GM12874 (cell line): ENCODE data around the gene HCN3.

Experiments used
- TF ChIP-seq, protein P1 (sequence below): IDR thresholded peaks from 2 replicates; pipeline ENCODE4 v1.5.1; 2011; ENCODE audit warnings: low read depth, mild to moderate bottlenecking, control low read depth, low read length, moderate library complexity; ENCODE audit not compliant: insufficient read depth

The HCN3 gene

DNA sequence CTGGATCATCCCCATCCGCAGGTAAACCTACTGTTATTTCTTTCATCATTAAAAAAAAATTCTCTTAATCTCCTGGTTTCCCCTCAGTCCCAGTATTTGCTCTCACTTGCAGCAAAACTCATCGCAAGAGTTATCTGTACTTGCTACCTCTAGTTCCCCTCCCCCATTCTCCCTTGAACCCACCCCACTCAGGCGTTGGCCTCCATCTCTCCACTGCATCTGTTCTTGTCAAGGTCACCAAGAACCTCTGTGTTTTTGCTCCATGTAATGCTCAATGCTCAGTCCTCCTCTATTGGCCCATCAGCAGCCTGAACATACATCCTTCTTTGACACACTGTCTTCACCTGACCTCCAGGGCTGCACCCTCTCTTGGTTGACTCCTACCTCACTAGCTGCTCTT is 19.4 kb downstream of the HCN3 start:
- TF ChIP-seq, protein P1, sequence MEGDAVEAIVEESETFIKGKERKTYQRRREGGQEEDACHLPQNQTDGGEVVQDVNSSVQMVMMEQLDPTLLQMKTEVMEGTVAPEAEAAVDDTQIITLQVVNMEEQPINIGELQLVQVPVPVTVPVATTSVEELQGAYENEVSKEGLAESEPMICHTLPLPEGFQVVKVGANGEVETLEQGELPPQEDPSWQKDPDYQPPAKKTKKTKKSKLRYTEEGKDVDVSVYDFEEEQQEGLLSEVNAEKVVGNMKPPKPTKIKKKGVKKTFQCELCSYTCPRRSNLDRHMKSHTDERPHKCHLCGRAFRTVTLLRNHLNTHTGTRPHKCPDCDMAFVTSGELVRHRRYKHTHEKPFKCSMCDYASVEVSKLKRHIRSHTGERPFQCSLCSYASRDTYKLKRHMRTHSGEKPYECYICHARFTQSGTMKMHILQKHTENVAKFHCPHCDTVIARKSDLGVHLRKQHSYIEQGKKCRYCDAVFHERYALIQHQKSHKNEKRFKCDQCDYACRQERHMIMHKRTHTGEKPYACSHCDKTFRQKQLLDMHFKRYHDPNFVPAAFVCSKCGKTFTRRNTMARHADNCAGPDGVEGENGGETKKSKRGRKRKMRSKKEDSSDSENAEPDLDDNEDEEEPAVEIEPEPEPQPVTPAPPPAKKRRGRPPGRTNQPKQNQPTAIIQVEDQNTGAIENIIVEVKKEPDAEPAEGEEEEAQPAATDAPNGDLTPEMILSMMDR, result no peak

DNA sequence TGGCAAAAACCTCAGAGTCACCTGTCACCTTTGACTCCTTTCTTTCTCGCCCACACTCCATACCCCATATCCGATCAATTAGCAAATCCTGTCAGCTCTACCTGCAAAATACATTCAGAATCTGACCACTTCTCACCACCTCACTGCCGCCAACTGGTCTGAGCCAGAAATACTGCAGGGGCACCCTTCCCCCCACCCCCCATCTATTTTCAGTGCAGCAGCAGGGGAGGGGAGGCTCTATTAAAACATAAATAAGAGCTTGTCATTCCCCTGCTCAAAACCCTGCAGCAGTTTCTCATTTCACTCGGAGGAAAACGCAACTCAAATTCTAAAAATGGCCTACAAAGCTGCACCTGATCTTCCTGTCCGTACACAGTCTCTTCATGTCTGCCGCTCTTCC is 20.1 kb downstream of the HCN3 start:
- TF ChIP-seq, protein P1, result no peak

DNA sequence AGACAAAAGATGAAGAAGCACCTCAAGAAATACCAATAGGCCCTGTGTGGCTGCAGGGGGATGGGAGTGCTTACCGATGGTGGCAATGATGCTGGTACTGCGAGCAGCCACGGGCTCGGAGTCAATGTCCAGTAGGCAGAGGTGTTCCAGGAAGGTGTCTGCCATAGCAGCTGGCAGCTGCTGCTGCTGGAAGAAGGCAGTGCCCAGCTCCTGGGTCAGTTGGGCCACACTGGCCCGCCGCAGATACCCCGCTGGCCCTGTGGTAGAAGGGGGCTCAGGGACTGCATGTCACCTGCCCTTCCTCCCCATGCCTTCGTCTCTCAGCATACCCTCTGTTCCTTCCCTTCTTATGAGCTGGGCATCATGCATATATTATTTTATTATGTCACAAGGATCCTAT is 22.8 kb downstream of the HCN3 start:
- TF ChIP-seq, protein P1, result no peak

DNA sequence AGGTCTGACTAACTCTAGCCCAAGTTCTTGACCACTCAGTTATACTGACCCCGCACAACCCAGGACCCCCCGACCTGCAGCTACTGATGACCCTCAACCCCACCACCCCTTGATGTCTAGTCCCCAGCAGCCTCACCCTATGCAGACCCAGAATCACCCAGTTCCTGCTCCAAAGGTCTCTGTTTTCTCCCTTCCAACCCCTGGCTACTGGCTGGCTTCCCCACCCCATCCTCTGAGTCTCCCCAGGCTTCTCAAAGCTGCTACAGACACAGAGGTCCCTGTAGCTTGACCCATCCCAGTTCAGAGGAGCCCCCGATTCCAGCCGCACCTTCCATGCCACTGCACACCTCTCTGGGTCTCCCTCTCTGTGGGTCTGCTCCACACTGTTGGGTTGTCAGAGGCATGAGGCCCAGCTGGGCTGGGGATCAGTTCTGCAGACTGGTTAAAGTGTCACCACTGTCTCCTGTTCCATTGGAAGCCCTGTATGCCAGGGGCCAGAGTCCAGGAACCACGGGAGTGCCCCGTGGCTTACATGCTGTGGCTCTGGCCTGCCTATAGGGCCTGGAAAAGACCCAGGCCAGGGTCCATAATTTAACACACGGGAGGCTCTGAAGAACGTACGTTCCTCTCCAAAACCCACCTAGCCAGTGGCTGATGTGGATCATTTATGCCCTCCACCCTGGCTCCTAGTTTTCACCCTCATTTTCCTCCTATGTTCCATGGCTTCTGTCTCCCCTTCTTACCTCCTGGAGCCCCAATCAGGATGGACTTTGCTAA is 23.5 kb downstream of the HCN3 start:
- TF ChIP-seq, protein P1, result no peak

DNA sequence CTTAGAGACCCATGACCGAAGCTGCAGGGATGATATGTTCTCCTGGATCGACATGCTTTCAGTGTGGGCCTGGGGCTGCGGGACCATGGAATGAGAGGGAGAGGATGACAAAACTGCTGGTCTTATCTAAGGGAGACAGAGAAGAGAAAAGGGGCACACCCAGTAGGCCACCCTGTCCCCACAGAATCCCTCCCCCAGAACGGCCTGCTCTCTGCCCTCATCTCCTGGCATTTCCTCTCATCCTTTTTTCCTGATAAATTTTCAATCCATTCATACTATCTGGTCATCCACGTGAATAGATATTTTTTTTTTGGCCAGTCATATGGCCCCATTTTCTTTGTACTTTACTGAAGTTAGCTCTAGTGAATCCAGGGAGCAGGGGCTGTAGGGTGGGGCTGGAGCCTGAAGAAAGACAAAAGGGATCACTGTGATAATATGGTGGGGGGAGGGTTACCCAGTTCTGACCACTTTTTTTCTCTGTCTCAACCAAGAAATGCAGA is 24.1 kb downstream of the HCN3 start, which contains the start of gene PKLR:
PKLR (minus strand) TSS at position 97 of the 500 bp plus-strand sequence; CDS start at position 54, 43 bp downstream.
- TF ChIP-seq, protein P1, result no peak

DNA sequence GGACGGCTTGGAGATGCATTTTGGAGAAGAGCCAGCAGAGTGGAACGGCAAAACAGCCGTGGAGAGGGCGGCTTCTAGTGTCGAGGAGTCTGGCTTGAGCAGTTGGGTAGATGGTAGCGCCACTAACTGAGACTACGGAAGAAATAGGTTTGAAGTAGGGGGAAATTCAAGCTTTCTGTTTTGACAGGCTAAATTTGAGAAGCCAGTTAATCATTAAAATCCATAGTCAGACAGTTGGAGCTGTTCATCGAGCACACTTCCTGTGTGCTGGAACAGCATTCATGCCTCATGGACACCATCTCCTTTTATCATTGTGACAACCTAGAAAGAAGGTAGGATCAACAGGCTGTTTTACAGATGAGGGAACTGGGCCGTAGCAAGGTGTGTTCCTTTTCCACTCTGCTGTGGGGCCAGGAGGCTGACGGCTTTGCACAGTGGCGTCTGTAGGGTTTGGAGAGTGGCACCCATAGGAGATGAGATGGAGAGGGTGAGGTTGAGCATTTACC is 27.3 kb downstream of the HCN3 start:
- TF ChIP-seq, protein P1, result no peak

DNA sequence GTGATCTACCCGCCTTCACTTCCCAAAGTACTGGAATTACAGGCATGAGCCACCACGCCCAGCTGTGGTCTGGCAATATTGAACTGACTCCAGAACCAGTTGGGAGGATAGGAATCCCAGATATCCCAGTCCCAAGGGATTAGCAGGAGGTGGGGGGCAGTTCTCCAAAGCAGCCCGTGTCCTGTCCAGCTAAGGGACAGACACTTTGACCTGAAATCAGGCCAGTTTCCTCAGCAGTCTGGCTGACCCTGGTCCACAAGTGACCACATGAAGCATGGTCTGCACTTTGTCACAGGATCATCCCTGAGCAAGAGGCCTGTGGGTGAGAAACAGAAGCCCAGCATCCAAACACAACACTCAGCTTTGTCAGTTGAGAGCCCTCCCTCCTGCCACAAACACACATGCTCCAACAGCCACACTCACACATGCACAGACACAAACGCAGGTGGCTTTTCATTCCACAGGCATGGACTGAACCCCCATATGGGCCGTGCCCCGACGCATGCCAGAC is 28.7 kb downstream of the HCN3 start:
- TF ChIP-seq, protein P1, result no peak
